Astrocyte (in vitro differentiated cells and primary cell): Measurements from ENCODE around the gene APH1B. TPM values are rescaled to one million over a fixed set of nuclear protein-coding genes. Genes with fewer than 3 reads are reported as not detected.

Experiments used
- DNase-seq: peaks from one replicate; pipeline ENCODE4 v3.0.0-alpha.2; 2010; ENCODE audit warnings: low read depth
- FAIRE-seq: peaks from 2 replicates; lab custom pipeline; 2011; peaks lifted over from hg19 to GRCh38; lab: Jason Lieb, UNC
- H2AFZ ChIP-seq: 2 replicates; pipeline ENCODE4 v1.6.0; 2012; ENCODE audit warnings: low read depth, low read length, inconsistent platforms
- H3K27ac ChIP-seq: 2 replicates; pipeline ENCODE4 v1.5.1; 2011; ENCODE audit warnings: low read depth, low read length, inconsistent platforms
- H3K27me3 ChIP-seq: 2 replicates; pipeline ENCODE4 v1.6.0; 2011; ENCODE audit warnings: low read length, inconsistent platforms; ENCODE audit not compliant: insufficient read depth
- H3K36me3 ChIP-seq: 2 replicates; pipeline ENCODE4 v1.5.1; 2011; ENCODE audit warnings: low read length, inconsistent platforms; ENCODE audit not compliant: insufficient read depth
- H3K4me1 ChIP-seq: 2 replicates; pipeline ENCODE4 v1.5.1; 2011; ENCODE audit warnings: low read length, inconsistent platforms; ENCODE audit not compliant: insufficient read depth
- H3K4me2 ChIP-seq: 2 replicates; pipeline ENCODE4 v1.6.0; 2012; ENCODE audit warnings: low read length, inconsistent platforms
- H3K4me3 ChIP-seq: 2 replicates; pipeline ENCODE4 v1.5.1; 2011; ENCODE audit warnings: low read depth, mild to moderate bottlenecking, low read length, inconsistent platforms; ENCODE audit not compliant: insufficient read depth
- H3K79me2 ChIP-seq: 2 replicates; pipeline ENCODE4 v1.6.0; 2012; ENCODE audit warnings: mild to moderate bottlenecking, low read length, inconsistent platforms; ENCODE audit not compliant: insufficient read depth
- H3K9ac ChIP-seq: 2 replicates; pipeline ENCODE4 v1.6.0; 2012; ENCODE audit warnings: mild to moderate bottlenecking, low read length, inconsistent platforms
- H3K9me3 ChIP-seq: 2 replicates; pipeline ENCODE4 v1.5.1; 2012; ENCODE audit warnings: low read depth, mild to moderate bottlenecking, low read length, inconsistent platforms; ENCODE audit not compliant: insufficient read depth
- H4K20me1 ChIP-seq: 2 replicates; pipeline ENCODE4 v1.6.0; 2012; ENCODE audit warnings: low read length, inconsistent platforms; ENCODE audit not compliant: insufficient read depth
- H3K27ac Mint-ChIP-seq: one replicate; pipeline ENCODE4 v1.8.0; 2021; ENCODE audit warnings: mild to moderate bottlenecking, mixed read lengths; ENCODE audit not compliant: unreplicated experiment
- H3K27me3 Mint-ChIP-seq: one replicate; pipeline ENCODE4 v1.8.0; 2021; ENCODE audit warnings: low read depth, mixed read lengths; ENCODE audit not compliant: unreplicated experiment
- H3K36me3 Mint-ChIP-seq: one replicate; pipeline ENCODE4 v1.8.0; 2021; ENCODE audit warnings: low read depth, mixed read lengths; ENCODE audit not compliant: unreplicated experiment
- H3K4me1 Mint-ChIP-seq: one replicate; pipeline ENCODE4 v1.8.0; 2021; ENCODE audit warnings: low read depth, mixed read lengths; ENCODE audit not compliant: unreplicated experiment
- H3K4me3 Mint-ChIP-seq: one replicate; pipeline ENCODE4 v1.8.0; 2021; ENCODE audit warnings: mild to moderate bottlenecking, moderate library complexity, mixed read lengths; ENCODE audit not compliant: unreplicated experiment
- H3K9me3 Mint-ChIP-seq: one replicate; pipeline ENCODE4 v1.8.0; 2021; ENCODE audit warnings: mild to moderate bottlenecking, mixed read lengths; ENCODE audit not compliant: unreplicated experiment
- EZH2 ChIP-seq: IDR thresholded peaks from 2 replicates; pipeline ENCODE4 v1.6.1; 2012; ENCODE audit warnings: mild to moderate bottlenecking, low read length, inconsistent platforms; ENCODE audit not compliant: insufficient read depth
- total RNA-seq: library from RNA; stranded (reverse); gene quantifications from 2 replicates; pipeline ENCODE4 v1.2.1, GENCODE V29; 2021
- TF ChIP-seq, protein P1 (sequence below): IDR thresholded peaks from 2 replicates; pipeline ENCODE4 v1.5.1; 2011; ENCODE audit warnings: low read depth, mild to moderate bottlenecking, inconsistent platforms, low read length, moderate library complexity; ENCODE audit not compliant: insufficient read depth

The APH1B gene
- total RNA-seq, 1 donor from 2014 or later, result 18.2 TPM

DNA sequence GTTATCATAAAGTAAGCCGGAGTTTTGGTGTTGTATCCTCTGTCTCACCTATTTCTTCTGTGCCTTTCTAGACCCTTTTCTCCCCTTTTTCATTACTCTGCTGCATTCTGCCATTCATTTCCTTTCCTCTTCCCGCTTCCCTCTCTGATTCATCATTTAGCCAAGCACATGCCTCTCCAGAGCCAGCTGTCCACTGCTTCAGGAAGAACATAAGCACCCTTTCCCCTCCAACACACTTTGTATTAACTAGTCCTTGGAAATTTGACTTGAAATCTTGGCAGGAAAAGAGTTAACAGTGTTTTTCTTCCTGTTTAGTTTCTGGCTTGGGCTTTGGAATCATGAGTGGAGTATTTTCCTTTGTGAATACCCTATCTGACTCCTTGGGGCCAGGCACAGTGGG is 9.7 kb downstream of the APH1B start:
- no peak for FAIRE-seq
- no peaks in the 10 kb centered on the region for H3K9me3 Mint-ChIP-seq

DNA sequence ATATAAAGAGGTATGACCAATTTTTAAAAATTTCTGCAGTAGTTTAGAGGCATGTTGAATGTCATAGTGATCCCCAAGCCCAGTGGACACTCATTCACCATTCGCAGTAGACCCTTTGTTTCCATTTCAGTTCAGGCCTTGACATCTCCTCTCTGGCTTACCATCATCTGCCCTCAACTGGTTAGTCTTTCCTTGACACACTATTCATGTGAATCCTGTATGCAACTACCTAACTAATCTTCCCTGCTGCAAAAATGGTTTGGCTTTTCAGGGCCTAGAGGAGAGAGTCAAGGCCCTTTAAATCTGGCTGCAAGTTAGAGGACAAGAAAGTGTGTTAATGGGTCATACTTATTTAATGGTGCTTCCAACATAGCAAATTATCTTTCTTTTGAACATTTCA is 10.9 kb downstream of the APH1B start:
- no peaks in the 10 kb centered on the region for H3K9me3 Mint-ChIP-seq
- FAIRE-seq, result no peak
- peaks cover 24% of the 10 kb centered on the region for H3K4me1 Mint-ChIP-seq
- Histone ChIP-seq H3K4me2 (no peak overlapping the region), H3K9me3 (no peaks in the 10 kb centered on the region), H3K79me2 (no peaks in the 10 kb centered on the region), H3K27me3 (no peaks in the 10 kb centered on the region), H3K4me3 (no peak overlapping the region), H4K20me1 (no peaks in the 10 kb centered on the region), H3K36me3 (peaks cover 6% of the 10 kb centered on the region), H3K27ac (peak overlapping the region; percentile 21), H3K9ac (peak overlapping the region; percentile 10), H3K4me1 (peaks cover 25% of the 10 kb centered on the region), H2AFZ (no peak overlapping the region)
- H3K36me3 Mint-ChIP-seq, result peaks cover 8% of the 10 kb centered on the region
- no peaks in the 10 kb centered on the region for H3K27me3 Mint-ChIP-seq
- TF ChIP-seq, protein P1, sequence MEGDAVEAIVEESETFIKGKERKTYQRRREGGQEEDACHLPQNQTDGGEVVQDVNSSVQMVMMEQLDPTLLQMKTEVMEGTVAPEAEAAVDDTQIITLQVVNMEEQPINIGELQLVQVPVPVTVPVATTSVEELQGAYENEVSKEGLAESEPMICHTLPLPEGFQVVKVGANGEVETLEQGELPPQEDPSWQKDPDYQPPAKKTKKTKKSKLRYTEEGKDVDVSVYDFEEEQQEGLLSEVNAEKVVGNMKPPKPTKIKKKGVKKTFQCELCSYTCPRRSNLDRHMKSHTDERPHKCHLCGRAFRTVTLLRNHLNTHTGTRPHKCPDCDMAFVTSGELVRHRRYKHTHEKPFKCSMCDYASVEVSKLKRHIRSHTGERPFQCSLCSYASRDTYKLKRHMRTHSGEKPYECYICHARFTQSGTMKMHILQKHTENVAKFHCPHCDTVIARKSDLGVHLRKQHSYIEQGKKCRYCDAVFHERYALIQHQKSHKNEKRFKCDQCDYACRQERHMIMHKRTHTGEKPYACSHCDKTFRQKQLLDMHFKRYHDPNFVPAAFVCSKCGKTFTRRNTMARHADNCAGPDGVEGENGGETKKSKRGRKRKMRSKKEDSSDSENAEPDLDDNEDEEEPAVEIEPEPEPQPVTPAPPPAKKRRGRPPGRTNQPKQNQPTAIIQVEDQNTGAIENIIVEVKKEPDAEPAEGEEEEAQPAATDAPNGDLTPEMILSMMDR, result no peak
- no peak for TF ChIP-seq EZH2
- H3K4me3 Mint-ChIP-seq, result no peak overlapping the region
- no peak for DNase-seq
- H3K27ac Mint-ChIP-seq, result no peak overlapping the region

More for the DNA sequence above, 9.7 kb downstream of the APH1B start:
- Histone ChIP-seq H3K27me3 (no peaks in the 10 kb centered on the region), H4K20me1 (no peaks in the 10 kb centered on the region), H3K4me2 (peak overlapping the region; percentile 45), H3K79me2 (no peaks in the 10 kb centered on the region), H3K27ac (no peak overlapping the region), H3K4me3 (no peak overlapping the region), H3K9ac (peak overlapping the region; percentile 17), H3K36me3 (peaks cover 6% of the 10 kb centered on the region), H3K4me1 (peaks cover 22% of the 10 kb centered on the region), H3K9me3 (no peaks in the 10 kb centered on the region), H2AFZ (no peak overlapping the region)
- H3K36me3 Mint-ChIP-seq, result peaks cover 8% of the 10 kb centered on the region
- peaks cover 21% of the 10 kb centered on the region for H3K4me1 Mint-ChIP-seq
- H3K4me3 Mint-ChIP-seq, result no peak overlapping the region
- DNase-seq, result no peak
- TF ChIP-seq, protein P1, result no peak
- no peak for TF ChIP-seq EZH2
- H3K27me3 Mint-ChIP-seq, result no peaks in the 10 kb centered on the region
- H3K27ac Mint-ChIP-seq, result no peak overlapping the region

- H3K27me3 Mint-ChIP-seq, result no peaks in the 10 kb centered on the region
- no peak for DNase-seq
- no peak overlapping the region for H3K4me3 Mint-ChIP-seq
- H3K27ac Mint-ChIP-seq, result no peak overlapping the region
- no peaks in the 10 kb centered on the region for H3K9me3 ChIP-seq
- peaks cover 3% of the 10 kb centered on the region for H3K36me3 ChIP-seq
- no peak overlapping the region for H3K4me3 ChIP-seq
- no peaks in the 10 kb centered on the region for H4K20me1 ChIP-seq
- peaks cover 24% of the 10 kb centered on the region for H3K4me1 Mint-ChIP-seq
- H3K9me3 Mint-ChIP-seq, result no peaks in the 10 kb centered on the region
- FAIRE-seq, result peak; percentile 78
- no peak overlapping the region for H2AFZ ChIP-seq
- TF ChIP-seq, protein P1, result peak; percentile 77
- no peak for TF ChIP-seq EZH2
- H3K36me3 Mint-ChIP-seq, result peaks cover 6% of the 10 kb centered on the region
- H3K27ac ChIP-seq, result peak overlapping the region; percentile 21
- H3K4me1 ChIP-seq, result peaks cover 25% of the 10 kb centered on the region
- no peaks in the 10 kb centered on the region for H3K27me3 ChIP-seq
- H3K79me2 ChIP-seq, result no peaks in the 10 kb centered on the region
- H3K9ac ChIP-seq, result peak overlapping the region; percentile 10
- no peak overlapping the region for H3K4me2 ChIP-seq
Measured at GRCh38 chr15:63288778-63289378, 11.5 kb downstream of the APH1B start.
